Measurements from ENCODE around the gene MRPS10.

MRPS10 gene

DNA sequence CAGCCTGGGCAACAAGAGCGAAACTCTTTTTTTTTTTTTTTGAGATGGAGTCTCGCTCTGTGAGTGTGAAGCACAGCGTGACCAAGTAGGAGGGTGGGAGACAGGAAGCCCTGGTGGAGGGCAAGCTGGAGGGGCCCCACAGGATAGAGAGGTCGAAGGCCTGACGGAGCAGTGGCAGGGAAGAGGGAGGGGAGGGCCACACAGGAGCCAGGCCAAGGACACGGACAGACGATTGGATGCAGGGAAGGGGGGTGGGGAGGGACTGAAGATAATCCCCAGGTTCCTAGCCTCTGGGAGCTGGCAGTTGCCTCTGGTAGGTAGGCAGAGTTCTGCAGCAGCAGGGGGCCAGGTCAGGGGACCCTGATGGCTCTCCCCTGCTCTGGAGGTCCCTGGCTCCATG is 55.3 kb downstream of the MRPS10 start:
- peak overlapping the region; percentile 2 for H2BK5ac ChIP-seq (ENCODE audit: low read length)
- H3K79me1 ChIP-seq (ENCODE audit: low read depth, low read length), result no peaks in the 10 kb centered on the region
- no CpG with 5 or more reads among the region's 7 CpGs for WGBS, 2 donors (ENCODE audit: extremely low coverage in 2 of 2, insufficient read length in 2 of 2, insufficient replicate concordance in 1 of 2)
- no peak overlapping the region for H3K4me3 ChIP-seq (ENCODE audit: low read length in 2 of 2)
- H2AFZ ChIP-seq (ENCODE audit: low read length), result peak overlapping the region; percentile 82
- H3K14ac ChIP-seq (ENCODE audit: low read length), result no peak overlapping the region
- no peak overlapping the region for H4K91ac ChIP-seq (ENCODE audit: low read depth, low read length, poor library complexity)
- no peak overlapping the region for H3K4ac ChIP-seq (ENCODE audit: low read length)
- no peak for DNase-seq (ENCODE audit: low spot score)
- H3K4me1 ChIP-seq (ENCODE audit: control insufficient read depth in 2 of 2, insufficient read depth in 1 of 2, low read depth in 1 of 2, low read length in 2 of 2), result peaks cover 14 to 24% of the 10 kb centered on the region in 2 donors
- H3K36me3 ChIP-seq (replicated peaks in 1 of 2; ENCODE audit: control insufficient read depth in 2 of 2, insufficient read depth in 2 of 2, low read length in 2 of 2), result no peaks in the 10 kb centered on the region
- H2BK120ac ChIP-seq (ENCODE audit: low read depth, low read length), result no peak overlapping the region
- no peak overlapping the region for H2AK5ac ChIP-seq (ENCODE audit: low read depth, low read length)
- no peak overlapping the region for H3K27ac ChIP-seq (replicated peaks; ENCODE audit: low read length)
- peaks cover 0 to 8% (median 0%) of the 10 kb centered on the region in 3 experiments for H3K27me3 ChIP-seq (ENCODE audit: control insufficient read depth in 3 of 3, insufficient read depth in 3 of 3, low read depth in 1 of 3, low read length in 3 of 3)
- no peak overlapping the region for H4K8ac ChIP-seq (ENCODE audit: low read depth, low read length)
- no peak overlapping the region for H2BK12ac ChIP-seq (ENCODE audit: low read length)
- H3K9me3 ChIP-seq (replicated peaks in 1 of 2; ENCODE audit: control insufficient read depth in 2 of 2, insufficient read depth in 1 of 2, low read depth in 1 of 2, low read length in 2 of 2), result no peaks in the 10 kb centered on the region
- H3K9ac ChIP-seq (ENCODE audit: low read depth, low read length, poor library complexity), result peak overlapping the region; percentile 61
- peak overlapping the region; percentile 78 for H3K18ac ChIP-seq (ENCODE audit: low read length)
- H3K4me2 ChIP-seq (ENCODE audit: insufficient read depth, low read length, poor library complexity, severe bottlenecking), result no peak overlapping the region
- H2BK15ac ChIP-seq (ENCODE audit: low read length), result peak overlapping the region; percentile 72
- no peak overlapping the region for H3K23ac ChIP-seq (ENCODE audit: low read depth, low read length, poor library complexity)

DNA sequence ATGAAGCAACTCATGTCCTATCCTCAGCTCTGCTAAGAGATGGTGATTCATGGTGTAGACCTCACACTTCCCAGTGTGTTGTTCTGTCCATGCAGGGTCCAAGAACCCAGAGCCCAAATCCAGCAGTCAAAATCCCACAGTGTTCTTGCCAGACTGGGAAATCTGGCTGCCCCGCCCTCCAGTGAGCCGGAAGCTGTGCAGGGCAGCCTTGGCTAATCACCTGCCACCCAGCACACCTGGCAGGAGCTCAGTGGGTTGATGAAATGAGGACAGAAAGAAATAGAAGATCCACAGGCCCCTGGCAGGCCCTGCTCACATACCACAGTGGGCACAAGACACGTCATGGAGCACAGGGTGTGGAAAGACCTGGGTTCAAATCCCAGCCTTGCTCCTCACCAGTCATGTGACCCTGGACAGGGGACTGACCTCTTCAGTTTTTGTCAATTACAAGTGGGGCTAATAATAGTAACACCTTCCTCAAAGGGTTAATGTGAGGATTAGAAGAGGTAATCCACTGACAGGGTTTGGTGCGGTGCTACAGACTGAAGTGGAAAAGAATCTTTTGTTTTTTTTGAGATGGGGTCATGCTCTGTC is 58.1 kb downstream of the MRPS10 start:
- H3K27me3 ChIP-seq (ENCODE audit: control insufficient read depth in 3 of 3, insufficient read depth in 3 of 3, low read depth in 1 of 3, low read length in 3 of 3), result peaks cover 0 to 19% (median 0%) of the 10 kb centered on the region in 3 experiments
- H2BK5ac ChIP-seq (ENCODE audit: low read length), result no peak overlapping the region
- no peak overlapping the region for H3K4me3 ChIP-seq (ENCODE audit: low read length in 2 of 2)
- DNase-seq (ENCODE audit: low spot score), result no peak
- peak overlapping the region; percentile 44 for H3K18ac ChIP-seq (ENCODE audit: low read length)
- H3K14ac ChIP-seq (ENCODE audit: low read length), result no peak overlapping the region
- no peak overlapping the region for H3K23ac ChIP-seq (ENCODE audit: low read depth, low read length, poor library complexity)
- H2BK12ac ChIP-seq (ENCODE audit: low read length), result no peak overlapping the region
- no peak overlapping the region for H2AFZ ChIP-seq (ENCODE audit: low read length)
- no peaks in the 10 kb centered on the region for H3K36me3 ChIP-seq (replicated peaks in 1 of 2; ENCODE audit: control insufficient read depth in 2 of 2, insufficient read depth in 2 of 2, low read length in 2 of 2)
- no peak overlapping the region for H3K4me2 ChIP-seq (ENCODE audit: insufficient read depth, low read length, poor library complexity, severe bottlenecking)
- H2BK15ac ChIP-seq (ENCODE audit: low read length), result no peak overlapping the region
- WGBS, 2 donors (ENCODE audit: extremely low coverage in 2 of 2, insufficient read length in 2 of 2, insufficient replicate concordance in 1 of 2), result no CpG with 5 or more reads among the region's 4 CpGs
- no peaks in the 10 kb centered on the region for H3K79me1 ChIP-seq (ENCODE audit: low read depth, low read length)
- H3K9ac ChIP-seq (ENCODE audit: low read depth, low read length, poor library complexity), result no peak overlapping the region
- H3K4me1 ChIP-seq (ENCODE audit: control insufficient read depth in 2 of 2, insufficient read depth in 1 of 2, low read depth in 1 of 2, low read length in 2 of 2), result peaks cover 14 to 24% of the 10 kb centered on the region in 2 donors
- H3K4ac ChIP-seq (ENCODE audit: low read length), result no peak overlapping the region
- H2AK5ac ChIP-seq (ENCODE audit: low read depth, low read length), result no peak overlapping the region
- no peak overlapping the region for H4K91ac ChIP-seq (ENCODE audit: low read depth, low read length, poor library complexity)
- H3K9me3 ChIP-seq (replicated peaks in 1 of 2; ENCODE audit: control insufficient read depth in 2 of 2, insufficient read depth in 1 of 2, low read depth in 1 of 2, low read length in 2 of 2), result no peaks in the 10 kb centered on the region
- no peak overlapping the region for H2BK120ac ChIP-seq (ENCODE audit: low read depth, low read length)
- H3K27ac ChIP-seq (replicated peaks; ENCODE audit: low read length), result no peak overlapping the region
- no peak overlapping the region for H4K8ac ChIP-seq (ENCODE audit: low read depth, low read length)

DNA sequence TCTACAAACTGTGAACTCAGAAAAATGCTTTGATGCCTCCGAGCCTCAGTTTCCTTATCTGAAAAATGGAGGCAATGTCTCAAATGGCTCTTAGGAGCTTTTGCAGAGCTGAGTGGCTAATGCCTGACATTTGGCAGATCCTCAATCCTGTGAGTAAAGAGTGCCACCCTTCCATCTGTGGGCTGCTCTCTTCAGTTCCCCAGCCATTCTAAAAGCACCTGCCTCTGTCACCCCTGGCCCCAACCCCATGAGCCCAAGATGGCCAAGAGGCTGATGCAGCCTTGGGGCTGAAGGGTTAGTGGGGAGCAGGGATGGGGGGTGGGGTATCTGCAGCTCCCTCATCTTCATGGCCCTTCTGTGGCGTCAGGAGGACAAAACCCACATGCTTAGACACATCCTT is 59.0 kb downstream of the MRPS10 start:
- Histone ChIP-seq H4K8ac (ENCODE audit: low read depth, low read length) (no peak overlapping the region), H3K14ac (ENCODE audit: low read length) (no peak overlapping the region), H3K4me1 (ENCODE audit: control insufficient read depth in 2 of 2, insufficient read depth in 1 of 2, low read depth in 1 of 2, low read length in 2 of 2) (peaks cover 10 to 21% of the 10 kb centered on the region in 2 donors), H3K18ac (ENCODE audit: low read length) (peak overlapping the region; percentile 29), H3K79me1 (ENCODE audit: low read depth, low read length) (no peaks in the 10 kb centered on the region), H3K27me3 (ENCODE audit: control insufficient read depth in 3 of 3, insufficient read depth in 3 of 3, low read depth in 1 of 3, low read length in 3 of 3) (peaks cover 0 to 27% (median 0%) of the 10 kb centered on the region in 3 experiments), H3K23ac (ENCODE audit: low read depth, low read length, poor library complexity) (no peak overlapping the region), H3K36me3 (replicated peaks in 1 of 2; ENCODE audit: control insufficient read depth in 2 of 2, insufficient read depth in 2 of 2, low read length in 2 of 2) (no peaks in the 10 kb centered on the region), H2AFZ (ENCODE audit: low read length) (no peak overlapping the region), H3K9ac (ENCODE audit: low read depth, low read length, poor library complexity) (no peak overlapping the region), H2AK5ac (ENCODE audit: low read depth, low read length) (no peak overlapping the region), H3K27ac (replicated peaks; ENCODE audit: low read length) (no peak overlapping the region), H3K4ac (ENCODE audit: low read length) (no peak overlapping the region), H3K9me3 (replicated peaks in 1 of 2; ENCODE audit: control insufficient read depth in 2 of 2, insufficient read depth in 1 of 2, low read depth in 1 of 2, low read length in 2 of 2) (no peaks in the 10 kb centered on the region), H2BK120ac (ENCODE audit: low read depth, low read length) (no peak overlapping the region), H2BK12ac (ENCODE audit: low read length) (no peak overlapping the region), H4K91ac (ENCODE audit: low read depth, low read length, poor library complexity) (no peak overlapping the region), H3K4me3 (ENCODE audit: low read length in 2 of 2) (no peak overlapping the region), H3K4me2 (ENCODE audit: insufficient read depth, low read length, poor library complexity, severe bottlenecking) (no peak overlapping the region), H2BK5ac (ENCODE audit: low read length) (no peak overlapping the region), H2BK15ac (ENCODE audit: low read length) (peak overlapping the region; percentile 31)
- no CpG with 5 or more reads among the region's 2 CpGs for WGBS, 2 donors (ENCODE audit: extremely low coverage in 2 of 2, insufficient read length in 2 of 2, insufficient replicate concordance in 1 of 2)
- no peak for DNase-seq (ENCODE audit: low spot score)

DNA sequence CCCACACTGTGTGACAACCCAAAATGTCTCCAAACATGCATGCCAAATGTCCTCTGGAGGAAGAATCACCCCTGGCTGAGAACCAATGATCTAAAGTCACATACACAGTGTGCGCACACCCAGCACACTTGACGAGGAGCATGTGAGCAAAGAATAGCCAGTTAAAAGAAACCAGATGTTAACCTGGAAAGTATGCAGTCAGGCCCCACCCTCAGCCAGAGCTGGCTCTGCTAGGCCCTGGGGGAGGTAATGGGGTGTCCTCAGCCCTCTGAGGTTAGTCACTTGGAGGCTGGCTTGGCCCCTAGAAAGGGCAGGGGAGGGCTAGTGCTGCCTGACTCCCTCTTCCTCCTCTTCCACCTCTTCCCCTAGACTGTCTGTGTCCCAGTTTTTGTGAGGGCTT is 59.6 kb downstream of the MRPS10 start:
- no peak overlapping the region for H3K4me2 ChIP-seq (ENCODE audit: insufficient read depth, low read length, poor library complexity, severe bottlenecking)
- no peak overlapping the region for H2AFZ ChIP-seq (ENCODE audit: low read length)
- peaks cover 0 to 31% (median 0%) of the 10 kb centered on the region in 3 experiments for H3K27me3 ChIP-seq (ENCODE audit: control insufficient read depth in 3 of 3, insufficient read depth in 3 of 3, low read depth in 1 of 3, low read length in 3 of 3)
- no peak overlapping the region for H2BK5ac ChIP-seq (ENCODE audit: low read length)
- peaks cover 7 to 21% of the 10 kb centered on the region in 2 donors for H3K4me1 ChIP-seq (ENCODE audit: control insufficient read depth in 2 of 2, insufficient read depth in 1 of 2, low read depth in 1 of 2, low read length in 2 of 2)
- peak overlapping the region; percentile 31 for H2BK12ac ChIP-seq (ENCODE audit: low read length)
- no peaks in the 10 kb centered on the region for H3K9me3 ChIP-seq (replicated peaks in 1 of 2; ENCODE audit: control insufficient read depth in 2 of 2, insufficient read depth in 1 of 2, low read depth in 1 of 2, low read length in 2 of 2)
- peak overlapping the region; percentile 32 for H2BK120ac ChIP-seq (ENCODE audit: low read depth, low read length)
- peak overlapping the region; percentile 36 for H3K18ac ChIP-seq (ENCODE audit: low read length)
- H4K91ac ChIP-seq (ENCODE audit: low read depth, low read length, poor library complexity), result no peak overlapping the region
- H3K79me1 ChIP-seq (ENCODE audit: low read depth, low read length), result no peaks in the 10 kb centered on the region
- H3K36me3 ChIP-seq (replicated peaks in 1 of 2; ENCODE audit: control insufficient read depth in 2 of 2, insufficient read depth in 2 of 2, low read length in 2 of 2), result no peaks in the 10 kb centered on the region
- H3K14ac ChIP-seq (ENCODE audit: low read length), result peak overlapping the region; percentile 28
- H3K4me3 ChIP-seq (ENCODE audit: low read length in 2 of 2), result no peak overlapping the region
- no peak overlapping the region for H3K23ac ChIP-seq (ENCODE audit: low read depth, low read length, poor library complexity)
- no peak overlapping the region for H4K8ac ChIP-seq (ENCODE audit: low read depth, low read length)
- H3K4ac ChIP-seq (ENCODE audit: low read length), result peak overlapping the region; percentile 30
- H3K27ac ChIP-seq (replicated peaks; ENCODE audit: low read length), result no peak overlapping the region
- no peak for DNase-seq (ENCODE audit: low spot score)
- no peak overlapping the region for H3K9ac ChIP-seq (ENCODE audit: low read depth, low read length, poor library complexity)
- H2AK5ac ChIP-seq (ENCODE audit: low read depth, low read length), result peak overlapping the region; percentile 45
- no CpG with 5 or more reads among the region's 2 CpGs for WGBS, 2 donors (ENCODE audit: extremely low coverage in 2 of 2, insufficient read length in 2 of 2, insufficient replicate concordance in 1 of 2)
- H2BK15ac ChIP-seq (ENCODE audit: low read length), result peak overlapping the region; percentile 31
